AG04450 (cell line): ENCODE results near the gene BAX. TPM values are rescaled to one million over a fixed set of nuclear protein-coding genes. Genes with fewer than 3 reads are reported as not detected.

Experiments
- CTCF ChIA-PET: fragments of 300-600, 350-600 bp; formaldehyde crosslinking; extraction: SDS; loops from one replicate; lab custom pipeline; 2022; ENCODE audit warnings: antibody characterized with exemption, inconsistent platforms; lab: Charles Lee
- POLR2A ChIA-PET: fragments of 350-600 bp; formaldehyde crosslinking; extraction: SDS; loops from one replicate; lab custom pipeline; 2021; ENCODE audit warnings: antibody characterized with exemption, inconsistent platforms; lab: Yijun Ruan, JAX
- DNase-seq: peaks from one replicate; pipeline ENCODE4 v3.0.0-alpha.2; 2011; ENCODE audit warnings: low read depth, low spot score
- H3K27ac ChIP-seq: one replicate; pipeline ENCODE4 v1.5.1; 2012; ENCODE audit warnings: low read depth, low read length, control low read depth
- H3K27me3 ChIP-seq: one replicate; pipeline ENCODE4 v1.6.0; 2012; ENCODE audit warnings: low read length; ENCODE audit not compliant: control insufficient read depth, insufficient read depth
- H3K4me3 ChIP-seq: 2 replicates; pipeline ENCODE4 v1.5.1; 2011; ENCODE audit warnings: mild to moderate bottlenecking, low read depth, low read length, control low read depth
- H3K9me3 ChIP-seq: 2 replicates; pipeline ENCODE4 v1.5.1; 2012; ENCODE audit warnings: low read length; ENCODE audit not compliant: control insufficient read depth, insufficient read depth
- CTCF ChIP-seq: IDR thresholded peaks from 2 replicates; pipeline ENCODE4 v1.5.1; 2011; ENCODE audit warnings: low read depth, low read length, control low read depth, inconsistent platforms
- polyA plus RNA-seq: library from polyadenylated mRNA; depleted of rRNA; stranded (reverse); fragments of >200 nt; gene quantifications from 2 replicates; pipeline ENCODE4 v1.2.3, GENCODE V29; 2011

Gene BAX
- polyA plus RNA-seq, 1 experiment: 110 TPM

- Histone ChIP-seq H3K27ac (peak overlapping the region; percentile 68), H3K27me3 (no peaks in the 10 kb centered on the region), H3K4me3 (peak overlapping the region; percentile 96), H3K9me3 (no peaks in the 10 kb centered on the region)
- DNase-seq: peak; percentile 62
- ChIA-PET CTCF (interaction anchor here (0.5 to 3.0 kb wide), 11 partner anchors 9 to 204 kb away, joined by 3 to 61 read pairs (median 4); no protein-coding TSS in a partner anchor), POLR2A (interaction anchor here (0.5 to 3.0 kb wide), 8 partner anchors 13 to 119 kb away, joined by 3 to 22 read pairs (median 8); partner anchors contain the start of genes FTL and PPP1R15A)
- no peak for TF ChIP-seq CTCF
These were observed 37.4 kb downstream of the BAX start for GRCh38 chr19:48991873-48992580.

GRCh38 chr19:48992581-48993174, 38.0 kb downstream of the BAX start:
- ChIA-PET CTCF (interaction anchor here (0.5 to 3.0 kb wide), 19 partner anchors 9 to 197 kb away, joined by 3 to 61 read pairs (median 5); partner anchors contain the start of genes BCAT2 and CGB7), POLR2A (interaction anchor here (0.7 to 3.0 kb wide), 17 partner anchors 9 to 373 kb away, joined by 3 to 22 read pairs (median 4); partner anchors contain the start of genes CGB7, FTL, LIN7B and PPP1R15A)
- Histone ChIP-seq H3K27me3 (no peaks in the 10 kb centered on the region), H3K4me3 (peak overlapping the region; percentile 96), H3K27ac (peak overlapping the region; percentile 68), H3K9me3 (no peaks in the 10 kb centered on the region)
- no peak for TF ChIP-seq CTCF
- no peak for DNase-seq

- Histone ChIP-seq H3K9me3 (no peaks in the 10 kb centered on the region), H3K27me3 (no peaks in the 10 kb centered on the region), H3K27ac (peak within 1 kb of the TSS; percentile 68), H3K4me3 (peak within 1 kb of the TSS; percentile 96)
- peak; percentile 99 for DNase-seq
- peak; percentile 88 for TF ChIP-seq CTCF
- CTCF ChIA-PET: interaction anchor here (0.5 to 3.0 kb wide), 45 partner anchors 8 to 415 kb away, joined by 3 to 61 read pairs (median 4); partner anchors contain the start of genes BCAT2, CGB7 and LHB
- POLR2A ChIA-PET: interaction anchor here (0.6 to 3.0 kb wide), 18 partner anchors 8 to 375 kb away, joined by 3 to 22 read pairs (median 4); partner anchors contain the start of genes CGB7, FTL, LIN7B and PPP1R15A
These were observed 38.7 kb downstream of the BAX start, which contains the start of the genes GYS1 and RUVBL2 for GRCh38 chr19:48993175-48994034. Gene GYS1 (minus strand): TSS chr19:48993309. CDS start chr19:48993112, 197 bp downstream. Gene RUVBL2 (plus strand): TSS chr19:48993887. CDS start chr19:48993912, 25 bp downstream.

- ChIA-PET CTCF (interaction anchor here (0.6 to 3.0 kb wide), 25 partner anchors 8 to 268 kb away, joined by 3 to 61 read pairs (median 7); partner anchors contain the start of genes CGB7 and LHB), POLR2A (interaction anchor here (0.7 to 3.0 kb wide), 9 partner anchors 15 to 375 kb away, joined by 3 to 22 read pairs (median 4); partner anchors contain the start of genes FTL, PPP1R15A, RPL18 and SPHK2)
- no peaks in the 10 kb centered on the region for H3K9me3 ChIP-seq
- H3K4me3 ChIP-seq: peak overlapping the region; percentile 95
- DNase-seq: no peak
- no peaks in the 10 kb centered on the region for H3K27me3 ChIP-seq
- H3K27ac ChIP-seq: peak overlapping the region; percentile 34
- TF ChIP-seq CTCF: no peak
These were observed 39.3 kb downstream of the BAX start for GRCh38 chr19:48994035-48994386.
